Activated CD4-positive, alpha-beta T cell treated with anti-CD3 and anti-CD28 coated beads for 4 hours (primary cell): Measurements from ENCODE around the gene TRAPPC2.

Experiments used
- DNase-seq, 2 donors: peaks; one replicate each; pipeline ENCODE4 v3.0.0-alpha.2; 2020

TRAPPC2 gene

DNA sequence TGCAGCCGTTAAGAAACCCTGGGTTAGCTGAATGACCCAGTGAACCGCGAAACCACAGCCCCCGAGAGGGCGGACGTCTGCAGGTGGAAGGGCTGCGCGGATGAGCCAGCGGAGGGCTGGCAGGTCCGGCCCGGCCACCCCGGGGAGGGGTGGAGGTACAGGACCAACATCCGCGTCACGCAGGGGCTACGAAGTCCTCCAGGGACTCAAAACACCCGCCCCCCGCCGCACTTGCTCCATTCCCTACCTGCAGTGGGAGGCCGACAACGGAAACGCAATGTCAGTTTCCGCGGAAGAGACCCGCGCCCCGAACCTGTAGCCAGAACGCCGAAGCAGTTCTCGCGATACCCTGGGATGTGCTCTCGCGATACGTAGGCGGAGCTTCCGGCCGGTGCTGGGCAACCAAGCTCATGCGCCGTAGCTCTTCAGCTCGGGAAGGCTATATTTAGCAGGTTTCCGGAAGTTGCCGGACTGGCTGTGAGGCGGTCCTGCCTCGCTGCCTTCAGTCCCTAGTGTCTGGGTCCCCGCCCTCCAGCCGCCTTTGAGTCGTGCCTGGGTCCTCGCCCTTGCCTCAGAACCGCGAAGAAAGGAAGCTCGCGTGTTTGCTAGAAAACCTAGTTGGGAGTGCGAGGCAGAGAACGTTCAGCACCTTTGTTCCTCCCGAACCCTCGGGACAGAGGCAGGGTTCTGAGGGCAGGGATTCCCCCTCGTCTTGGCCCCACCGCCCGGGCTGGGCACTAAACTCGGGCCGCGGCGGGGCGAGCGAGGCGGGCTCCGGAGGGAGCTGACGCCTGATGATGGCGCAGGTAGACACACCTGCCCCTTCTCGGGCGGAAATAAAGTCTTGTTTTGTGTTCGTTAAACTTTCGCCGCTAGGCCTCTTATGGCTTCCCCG is at the start of gene TRAPPC2, which contains the start of gene OFD1:
TRAPPC2 (minus strand) TSS at position 343 of the 895 bp plus-strand sequence. CDS start 14,657 bp downstream, outside the sequence.
OFD1 (plus strand) TSS at position 471 of the 895 bp plus-strand sequence; CDS start at position 795, 324 bp downstream.
- peak; percentile 87 to 91 for DNase-seq

DNA sequence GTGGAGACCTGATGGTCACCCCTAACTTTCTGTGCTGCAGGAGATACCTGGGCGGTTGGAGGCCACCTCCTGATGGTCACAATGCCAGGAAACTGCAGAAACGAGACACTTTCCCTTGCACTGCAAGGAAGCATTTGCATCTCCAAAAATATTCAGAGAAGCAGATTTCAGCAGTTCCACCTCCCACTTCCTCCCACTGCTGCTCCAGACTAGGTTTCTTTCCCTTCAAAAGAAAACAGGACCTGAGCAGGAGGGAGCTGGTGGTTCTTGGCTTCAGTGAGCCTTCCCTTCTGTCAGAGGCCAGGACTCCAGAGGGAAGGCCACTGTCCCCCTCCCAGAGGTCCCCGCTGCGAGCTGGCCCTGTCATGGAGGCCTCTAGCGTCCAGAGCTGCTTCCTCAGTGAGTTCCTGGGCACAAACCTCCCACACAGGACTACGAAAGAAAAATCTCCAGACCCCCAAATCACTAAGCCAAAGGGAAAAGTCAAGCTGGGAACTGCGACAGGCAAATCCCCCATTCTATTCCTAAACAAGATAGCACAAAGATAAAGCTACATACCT is 46.5 kb upstream of the TRAPPC2 start:
- no peak for DNase-seq

DNA sequence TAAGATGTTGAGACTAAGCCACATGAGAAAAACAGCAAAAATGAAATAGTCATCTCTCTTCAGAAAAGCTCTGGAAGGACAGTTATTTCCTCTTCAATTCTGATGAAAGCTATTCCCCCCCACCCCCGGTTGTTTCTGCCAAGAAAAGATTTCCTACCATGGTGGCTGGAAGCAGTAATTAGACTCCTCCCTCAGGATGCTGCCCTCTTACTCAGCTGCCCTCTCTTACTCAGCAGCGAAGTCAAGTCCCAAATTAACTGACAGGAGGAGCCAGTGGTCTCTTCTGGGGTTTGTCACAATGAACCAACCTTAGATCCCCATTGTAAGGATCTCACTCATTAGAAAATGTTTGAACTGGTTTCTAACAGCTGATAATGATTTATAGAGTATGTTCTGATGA is 44.5 kb upstream of the TRAPPC2 start:
- DNase-seq: no peak

- DNase-seq: no peak
Measured at GRCh38 chrX:13776387-13776786, 42.0 kb upstream of the TRAPPC2 start.

DNA sequence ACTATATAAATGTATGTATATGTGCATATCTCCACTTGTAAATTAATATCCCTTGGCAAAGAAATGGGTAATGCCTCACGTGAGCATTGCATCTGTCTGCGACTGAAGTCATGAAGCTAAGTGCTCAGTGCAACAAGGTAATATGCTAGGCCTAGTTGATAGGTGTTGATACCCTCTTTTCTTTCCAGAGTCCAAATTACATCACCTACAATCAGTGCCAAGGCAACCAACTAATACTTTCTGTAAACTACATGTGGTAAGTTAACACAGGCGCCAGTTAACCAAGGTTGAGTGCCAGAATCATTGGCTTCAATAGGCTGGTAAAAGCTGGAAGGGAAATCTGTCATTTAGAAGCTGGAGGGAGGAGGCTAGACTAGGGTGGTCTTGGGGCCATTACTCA is 41.4 kb upstream of the TRAPPC2 start:
- DNase-seq: no peak

DNA sequence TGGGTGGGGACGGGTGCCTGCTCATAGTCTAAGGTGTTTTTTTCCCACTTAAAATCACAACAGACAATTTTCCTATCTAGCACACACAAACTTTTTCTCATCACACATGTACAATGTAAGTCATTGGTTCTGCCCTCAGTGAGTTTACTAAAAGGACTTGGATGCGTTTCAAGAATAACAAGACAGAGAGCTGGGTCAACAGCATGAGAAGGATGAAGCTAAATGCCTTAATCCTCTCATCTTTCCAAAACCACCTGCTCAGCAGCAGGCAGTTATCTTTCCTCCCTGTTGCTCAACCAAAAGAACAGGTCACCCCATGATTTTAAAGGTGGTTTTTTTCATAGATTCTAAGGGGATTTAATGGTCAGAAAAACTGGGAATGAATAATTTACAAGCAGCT is 40.3 kb upstream of the TRAPPC2 start:
- no peak for DNase-seq

- DNase-seq: no peak
Measured at GRCh38 chrX:13770013-13770535, 35.7 kb upstream of the TRAPPC2 start.

DNA sequence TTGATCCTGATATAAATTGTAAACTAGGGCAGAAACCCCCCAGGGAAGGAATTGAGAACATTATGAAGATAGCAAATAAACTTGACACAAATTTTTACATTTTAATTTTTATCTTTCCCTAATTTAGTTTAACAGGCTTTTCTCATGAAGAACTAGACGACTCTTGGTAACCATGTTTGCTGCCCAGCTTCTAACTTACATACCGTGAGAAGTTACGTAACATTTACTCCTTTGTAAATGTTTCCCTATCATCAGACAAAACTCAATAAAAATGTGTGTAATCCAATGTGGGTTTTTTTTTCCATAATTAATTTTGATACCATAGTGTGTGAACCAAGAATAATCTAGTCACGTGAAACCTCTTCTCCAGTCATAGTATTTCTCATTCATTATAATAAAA is 34.5 kb upstream of the TRAPPC2 start:
- DNase-seq: no peak

- DNase-seq: no peak
Measured at GRCh38 chrX:13764765-13765164, 30.3 kb upstream of the TRAPPC2 start.

DNA sequence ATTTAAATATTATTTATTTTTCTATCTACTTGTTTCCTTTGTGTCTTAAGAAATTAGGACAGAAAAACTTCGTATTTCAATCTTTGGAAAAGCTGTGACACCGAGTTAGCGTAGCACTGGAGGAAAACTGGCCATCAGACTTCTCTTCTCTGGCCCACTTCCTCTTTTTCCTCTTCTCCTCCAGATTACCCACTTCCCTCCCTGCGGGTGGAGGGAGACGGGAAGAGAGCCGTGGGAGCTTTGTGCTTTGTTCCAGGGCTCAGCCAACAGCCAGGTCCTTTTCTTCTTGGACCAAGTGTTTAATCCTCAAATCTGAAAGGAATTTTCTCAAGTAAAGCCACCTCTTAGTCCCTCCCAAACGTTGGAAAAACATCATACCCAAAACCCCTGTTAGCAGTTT is 29.9 kb upstream of the TRAPPC2 start:
- DNase-seq: no peak

DNA sequence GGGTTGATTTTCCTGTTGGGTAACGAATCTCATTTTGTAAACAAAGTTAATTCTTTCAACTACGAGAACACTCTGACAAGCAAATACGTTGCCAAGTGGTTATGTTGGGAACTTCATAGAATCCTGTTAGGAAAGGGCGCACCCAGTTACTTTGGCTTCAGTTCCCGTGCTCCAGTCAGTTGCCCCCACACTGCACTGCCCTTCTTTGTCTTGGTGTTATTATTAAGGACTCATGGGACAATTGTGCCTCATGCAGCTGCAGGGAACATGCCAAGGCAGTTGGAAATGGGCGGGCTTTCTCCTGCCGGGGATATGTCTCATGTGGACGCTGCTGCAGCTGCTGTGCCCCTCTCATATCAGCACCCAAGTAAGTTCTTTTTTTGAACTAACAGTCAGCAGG is 29.1 kb upstream of the TRAPPC2 start:
- no peak for DNase-seq

DNA sequence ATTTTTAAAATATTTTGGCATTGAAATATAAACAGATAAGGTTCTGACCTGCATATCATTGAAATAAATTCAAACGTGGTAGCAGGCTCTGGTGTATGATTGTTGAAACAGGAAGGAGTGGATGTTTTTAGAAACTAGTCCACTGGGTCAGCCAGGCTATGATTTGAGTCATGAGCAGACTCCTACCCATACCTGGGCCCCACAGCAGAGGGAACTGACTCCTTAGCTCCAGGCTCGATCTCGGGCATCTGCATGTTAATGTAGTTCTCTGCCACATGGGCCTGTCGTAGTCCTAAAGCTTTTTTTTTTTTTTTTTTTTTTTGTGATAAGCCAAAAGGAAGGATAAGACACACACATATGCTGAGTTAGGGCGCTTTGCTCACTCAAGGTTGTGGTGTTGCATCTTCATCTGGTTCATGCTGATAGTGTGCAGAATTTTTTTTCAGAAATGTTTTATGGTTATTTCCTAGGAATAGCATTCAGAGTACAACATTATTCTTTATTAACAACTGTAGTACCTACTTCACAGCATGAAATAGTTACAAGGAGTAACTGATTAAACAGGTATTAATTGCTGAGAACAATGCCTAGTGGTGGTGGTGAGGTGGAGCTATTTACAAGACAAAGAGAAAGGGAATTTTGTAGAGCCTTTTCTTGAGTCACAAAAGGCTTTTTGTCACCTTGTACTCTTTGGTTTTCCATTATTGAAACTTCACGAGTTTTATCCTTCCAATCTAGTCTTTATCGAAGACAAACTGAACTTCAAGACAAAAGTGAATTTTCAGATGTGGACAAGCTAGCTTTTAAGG is 27.4 kb upstream of the TRAPPC2 start:
- DNase-seq: no peak

DNA sequence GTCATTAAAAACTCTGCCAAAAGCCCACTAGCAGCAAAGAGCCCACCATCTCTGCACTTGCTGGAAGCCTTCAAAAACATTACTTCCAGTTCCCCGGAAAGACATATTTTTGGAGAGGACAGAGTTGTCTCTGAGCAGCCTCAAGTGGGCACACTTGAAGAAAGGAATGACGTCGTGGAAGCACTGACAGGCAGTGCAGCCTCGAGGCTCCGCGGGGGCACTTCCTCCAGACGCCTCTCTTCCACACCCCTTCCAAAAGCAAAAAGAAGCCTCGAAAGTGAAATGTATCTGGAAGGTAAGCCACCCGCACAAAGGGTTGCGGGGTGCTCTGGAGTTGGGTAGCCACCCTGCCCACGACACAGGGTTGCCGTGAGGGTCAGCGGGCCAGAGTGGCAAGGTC is 26.0 kb upstream of the TRAPPC2 start:
- DNase-seq: no peak

GRCh38 chrX:13759152-13759718 is 24.8 kb upstream of the TRAPPC2 start:
- no peak for DNase-seq

DNA sequence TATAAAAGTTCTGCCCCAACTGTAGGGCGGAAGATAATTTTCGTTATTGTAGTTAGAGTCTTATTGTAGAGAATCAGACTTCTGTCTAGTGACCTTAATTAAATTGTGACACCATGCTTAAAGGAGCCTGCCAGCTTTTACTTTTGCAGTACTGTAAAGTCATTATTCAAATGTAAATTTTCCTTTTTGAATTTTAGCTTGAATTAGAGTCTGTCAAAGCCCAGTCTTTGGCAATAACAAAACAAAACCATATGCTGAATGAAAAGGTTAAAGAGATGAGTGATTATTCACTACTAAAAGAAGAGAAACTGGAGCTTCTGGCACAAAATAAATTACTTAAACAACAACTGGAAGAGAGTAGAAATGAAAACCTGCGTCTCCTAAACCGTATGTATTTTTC is 22.0 kb upstream of the TRAPPC2 start:
- DNase-seq: no peak

DNA sequence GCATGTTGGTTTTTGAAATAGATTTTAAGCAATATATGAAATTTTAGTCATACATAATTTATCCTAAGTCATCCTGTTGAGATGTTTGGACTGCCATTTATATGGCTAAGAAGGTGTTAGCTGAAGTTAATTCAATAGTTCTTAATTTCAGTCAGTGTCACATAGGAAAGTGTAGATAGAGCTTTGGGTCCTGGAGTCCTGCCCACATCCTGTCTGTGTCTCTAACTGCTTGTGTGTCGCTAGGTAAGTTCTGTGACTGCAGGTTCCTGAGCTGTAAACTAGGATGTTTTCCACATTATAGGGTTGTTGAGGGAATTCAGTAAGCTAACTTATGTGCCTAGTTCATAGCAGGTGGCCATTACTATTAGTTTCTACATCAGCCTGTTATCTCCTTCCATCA is 20.8 kb upstream of the TRAPPC2 start:
- no peak for DNase-seq

- DNase-seq: no peak
Measured at GRCh38 chrX:13754765-13755164, 20.3 kb upstream of the TRAPPC2 start.

GRCh38 chrX:13752646-13753045 is 18.2 kb upstream of the TRAPPC2 start:
- DNase-seq: no peak

DNA sequence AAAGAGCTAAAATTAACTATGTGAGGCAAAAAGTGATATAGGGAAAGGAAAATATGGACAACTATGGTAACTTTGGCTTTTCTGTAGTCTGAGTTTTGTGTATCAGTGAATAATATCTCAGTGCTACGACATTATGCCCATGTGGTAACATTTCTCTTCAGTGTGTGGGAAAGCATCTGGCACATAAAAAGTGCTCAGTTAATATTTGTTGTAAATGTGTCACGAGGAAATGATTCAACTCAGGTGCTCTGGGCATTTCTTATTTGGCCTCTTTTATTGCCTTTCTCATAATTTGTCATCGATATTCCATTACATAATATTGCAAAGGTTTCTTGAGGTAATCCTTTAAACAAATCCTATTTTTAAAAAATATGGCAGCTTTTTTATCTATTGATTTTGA is 17.7 kb upstream of the TRAPPC2 start:
- no peak for DNase-seq

DNA sequence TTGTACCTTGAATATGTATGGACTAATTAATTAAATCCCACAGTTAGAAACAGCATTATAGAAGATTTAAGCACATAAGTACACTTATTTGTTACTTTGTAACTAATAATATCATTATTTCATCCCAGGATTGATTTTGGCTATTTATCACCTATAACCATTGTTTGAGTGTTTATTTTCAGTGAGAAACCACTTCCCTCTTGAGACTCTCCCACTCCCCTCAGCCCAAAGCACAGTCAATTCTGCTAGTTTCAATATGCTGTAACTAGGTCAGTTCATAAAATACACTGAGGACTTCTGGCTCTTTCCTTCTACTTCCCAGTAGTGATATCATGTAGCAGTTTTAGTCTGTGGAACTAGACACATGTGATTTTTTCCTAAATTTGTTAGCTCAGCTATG is 16.4 kb upstream of the TRAPPC2 start:
- no peak for DNase-seq

DNA sequence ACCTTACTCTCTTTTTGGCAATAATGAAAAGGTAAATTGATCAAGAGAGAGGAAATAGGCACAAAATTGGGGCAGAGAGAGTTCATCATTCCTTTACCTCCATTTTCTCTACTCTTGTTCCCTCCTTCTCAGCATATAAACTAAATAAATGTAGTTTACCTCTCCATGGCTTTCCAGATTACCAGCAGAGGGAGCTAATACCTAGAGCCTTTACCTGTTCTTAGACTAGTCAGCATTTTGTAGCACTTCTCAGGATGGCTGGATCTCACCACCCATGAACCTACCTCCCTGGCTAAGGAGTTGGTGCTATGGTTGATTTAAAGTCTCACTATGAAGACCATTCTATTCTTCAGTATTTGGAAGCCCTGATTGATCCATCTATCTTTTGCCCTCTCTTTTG is 15.8 kb upstream of the TRAPPC2 start:
- DNase-seq: peak in 1 of 2 donors; percentile 24

DNA sequence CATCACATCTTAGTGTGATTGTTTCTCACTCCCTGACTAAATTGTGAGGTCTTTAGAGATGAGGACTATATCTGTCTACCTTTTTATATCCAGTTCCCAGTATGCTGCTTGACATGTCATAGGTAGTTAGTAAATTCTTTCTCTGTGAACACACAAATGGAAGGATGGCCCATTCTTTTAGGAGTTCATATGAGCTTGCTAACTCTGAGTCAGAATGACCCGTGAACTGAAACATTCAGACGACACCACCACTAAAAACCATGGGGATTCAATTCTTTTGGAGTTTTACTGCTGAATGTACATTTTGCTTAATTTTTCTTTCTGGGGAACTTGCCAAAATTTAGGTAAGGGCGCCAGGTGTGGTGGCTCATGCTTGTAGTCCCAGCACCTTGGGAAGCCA is 14.1 kb upstream of the TRAPPC2 start:
- no peak for DNase-seq

GRCh38 chrX:13747836-13748235 is 13.4 kb upstream of the TRAPPC2 start:
- peak; percentile 4 to 34 for DNase-seq
